OCI-LY7 (cell line): ENCODE results near the gene HIVEP2.

Experiments
- EZH2phosphoT487 ChIP-seq: fragments of 200-600 bp; sonication (generic); IDR thresholded peaks from 2 replicates; pipeline ENCODE4 v1.6.1; 2018; ENCODE audit warnings: low read depth, borderline replicate concordance, mild to moderate bottlenecking, mixed run types, antibody characterized with exemption, low read length, moderate library complexity, mixed read lengths
- TF ChIP-seq, protein P1 (sequence below): fragments of 200-600 bp; sonication (generic); conservative IDR thresholded peaks from 2 replicates; pipeline ENCODE4 v1.5.1; 2014; ENCODE audit warnings: mild to moderate bottlenecking, antibody characterized with exemption, low read length, moderate library complexity, mixed read lengths

DNA sequence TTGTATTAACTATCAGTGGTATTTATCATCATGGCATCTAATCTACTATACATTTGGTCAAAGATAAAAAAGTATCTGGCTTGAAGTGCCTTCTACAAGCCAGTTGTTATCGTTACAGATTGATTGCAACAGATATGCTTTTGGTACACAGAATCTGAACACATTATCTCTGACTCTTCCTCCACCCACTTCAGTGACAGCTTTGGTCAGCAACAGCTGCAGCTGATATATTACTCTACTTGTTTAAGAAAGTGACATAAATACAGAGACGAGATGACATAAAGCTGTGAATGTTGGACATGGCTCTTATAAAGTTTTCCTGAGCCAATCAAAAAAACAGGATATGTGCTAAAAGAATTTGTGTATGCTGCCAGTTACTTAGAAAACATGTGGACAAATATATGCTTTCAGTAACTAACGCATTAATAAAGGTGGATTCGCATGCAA, 77.6 kb downstream of the HIVEP2 start:
- TF ChIP-seq, protein P1, sequence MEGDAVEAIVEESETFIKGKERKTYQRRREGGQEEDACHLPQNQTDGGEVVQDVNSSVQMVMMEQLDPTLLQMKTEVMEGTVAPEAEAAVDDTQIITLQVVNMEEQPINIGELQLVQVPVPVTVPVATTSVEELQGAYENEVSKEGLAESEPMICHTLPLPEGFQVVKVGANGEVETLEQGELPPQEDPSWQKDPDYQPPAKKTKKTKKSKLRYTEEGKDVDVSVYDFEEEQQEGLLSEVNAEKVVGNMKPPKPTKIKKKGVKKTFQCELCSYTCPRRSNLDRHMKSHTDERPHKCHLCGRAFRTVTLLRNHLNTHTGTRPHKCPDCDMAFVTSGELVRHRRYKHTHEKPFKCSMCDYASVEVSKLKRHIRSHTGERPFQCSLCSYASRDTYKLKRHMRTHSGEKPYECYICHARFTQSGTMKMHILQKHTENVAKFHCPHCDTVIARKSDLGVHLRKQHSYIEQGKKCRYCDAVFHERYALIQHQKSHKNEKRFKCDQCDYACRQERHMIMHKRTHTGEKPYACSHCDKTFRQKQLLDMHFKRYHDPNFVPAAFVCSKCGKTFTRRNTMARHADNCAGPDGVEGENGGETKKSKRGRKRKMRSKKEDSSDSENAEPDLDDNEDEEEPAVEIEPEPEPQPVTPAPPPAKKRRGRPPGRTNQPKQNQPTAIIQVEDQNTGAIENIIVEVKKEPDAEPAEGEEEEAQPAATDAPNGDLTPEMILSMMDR: no peak
- no peak for TF ChIP-seq EZH2phosphoT487
